ENCODE results near the gene MNX1.

The MNX1 gene

DNA sequence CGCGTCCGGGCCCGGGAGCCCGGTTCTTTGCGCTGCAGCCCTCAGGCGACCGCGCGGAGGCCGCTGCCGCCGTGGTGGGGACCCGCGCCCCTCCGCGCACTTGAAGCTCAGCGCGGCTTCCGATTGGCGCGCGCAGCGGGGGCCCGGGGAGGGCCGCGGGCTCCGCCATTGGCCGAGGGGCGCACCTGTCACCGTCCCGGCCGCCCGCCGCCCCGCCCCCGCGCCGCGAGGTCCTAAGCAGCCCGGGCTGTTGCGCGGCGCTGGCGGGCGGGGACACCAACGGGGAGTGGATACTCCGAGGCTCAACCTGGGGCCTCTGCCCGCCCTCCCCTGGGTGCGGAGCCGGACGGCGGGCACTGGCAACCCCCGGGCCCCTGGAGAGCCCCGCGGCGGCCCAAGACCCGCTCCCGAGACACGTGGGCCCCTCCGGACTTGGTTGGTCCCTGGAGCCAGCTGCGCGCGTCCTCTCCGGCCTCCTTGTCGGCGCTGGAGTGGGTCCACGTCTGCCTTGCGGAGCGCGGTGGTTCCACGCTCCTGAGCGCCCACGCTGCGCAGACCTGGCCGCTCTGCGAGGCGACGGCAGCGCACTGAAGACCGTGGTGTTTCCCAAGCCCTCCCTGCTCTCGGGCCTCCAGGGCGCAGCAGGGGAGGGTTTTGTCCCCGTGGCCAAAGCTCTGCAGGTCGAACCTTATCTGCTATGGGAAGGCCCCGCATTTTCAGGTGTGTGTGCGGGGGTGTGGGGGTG is at the start of gene MNX1:
Gene MNX1, minus strand, starts transcription at position 76 of the 745 bp plus-strand sequence. CDS start 313 bp downstream, outside the sequence.
- TF ChIP-seq, protein P1, sequence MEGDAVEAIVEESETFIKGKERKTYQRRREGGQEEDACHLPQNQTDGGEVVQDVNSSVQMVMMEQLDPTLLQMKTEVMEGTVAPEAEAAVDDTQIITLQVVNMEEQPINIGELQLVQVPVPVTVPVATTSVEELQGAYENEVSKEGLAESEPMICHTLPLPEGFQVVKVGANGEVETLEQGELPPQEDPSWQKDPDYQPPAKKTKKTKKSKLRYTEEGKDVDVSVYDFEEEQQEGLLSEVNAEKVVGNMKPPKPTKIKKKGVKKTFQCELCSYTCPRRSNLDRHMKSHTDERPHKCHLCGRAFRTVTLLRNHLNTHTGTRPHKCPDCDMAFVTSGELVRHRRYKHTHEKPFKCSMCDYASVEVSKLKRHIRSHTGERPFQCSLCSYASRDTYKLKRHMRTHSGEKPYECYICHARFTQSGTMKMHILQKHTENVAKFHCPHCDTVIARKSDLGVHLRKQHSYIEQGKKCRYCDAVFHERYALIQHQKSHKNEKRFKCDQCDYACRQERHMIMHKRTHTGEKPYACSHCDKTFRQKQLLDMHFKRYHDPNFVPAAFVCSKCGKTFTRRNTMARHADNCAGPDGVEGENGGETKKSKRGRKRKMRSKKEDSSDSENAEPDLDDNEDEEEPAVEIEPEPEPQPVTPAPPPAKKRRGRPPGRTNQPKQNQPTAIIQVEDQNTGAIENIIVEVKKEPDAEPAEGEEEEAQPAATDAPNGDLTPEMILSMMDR (IDR thresholded peaks at IDR 0.05; ENCODE audit: low read depth, low read length, missing control alignments), result no peak
- no peak for DNase-seq (ENCODE audit: low read depth)
- in situ Hi-C loops (cut with HindIII; ENCODE audit: low sequenced_read_pairs), result no loop called here
- peak within 1 kb of the TSS; percentile 21 for H3K4me3 ChIP-seq (ENCODE audit: low read depth, low read length)

DNA sequence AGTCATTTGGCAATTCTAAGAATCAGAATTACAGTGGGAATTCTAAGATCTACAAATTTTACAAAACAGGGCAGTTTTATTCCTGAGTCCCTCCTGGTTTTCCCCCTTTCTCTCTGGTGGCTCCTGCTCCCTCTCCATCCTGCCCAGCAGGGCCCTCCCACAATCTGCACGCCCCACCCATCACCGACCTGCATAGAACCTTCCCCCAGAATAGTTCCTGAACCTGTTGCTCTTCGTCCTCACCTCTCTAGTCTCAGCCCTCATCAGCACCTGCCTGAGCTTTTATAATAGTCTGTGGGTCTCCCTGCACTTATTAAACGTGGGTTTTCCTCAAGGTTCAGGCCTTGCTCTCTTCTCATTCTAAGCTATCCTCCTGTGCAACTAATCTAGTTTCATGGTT is 49.1 kb upstream of the MNX1 start:
- H3K4me3 ChIP-seq (ENCODE audit: low read depth, low read length), result no peak overlapping the region
- in situ Hi-C loops (cut with HindIII; ENCODE audit: low sequenced_read_pairs), result no loop called here
- TF ChIP-seq, protein P1 (IDR thresholded peaks at IDR 0.05; ENCODE audit: low read depth, low read length, missing control alignments), result no peak
- DNase-seq (ENCODE audit: low read depth), result no peak

DNA sequence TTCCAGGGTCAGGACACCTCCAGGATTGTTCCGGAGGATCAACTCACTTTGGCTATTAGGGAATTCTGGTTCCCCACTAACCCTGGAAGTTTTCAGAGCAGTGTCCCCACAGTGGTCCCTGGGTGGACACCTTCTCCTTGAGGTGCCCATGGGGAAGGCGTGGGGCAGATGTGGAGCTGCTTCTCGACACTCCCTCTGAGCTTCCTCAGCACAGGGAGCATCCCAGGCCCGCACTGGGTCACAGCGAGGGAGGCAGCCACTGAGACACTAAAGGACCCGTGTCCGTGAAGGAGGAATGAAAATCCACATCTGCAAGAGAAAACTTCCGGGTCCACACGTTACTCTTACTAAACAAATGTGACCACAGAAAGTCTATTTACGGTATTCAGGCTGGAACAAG is 48.2 kb upstream of the MNX1 start:
- DNase-seq (ENCODE audit: low read depth), result no peak
- H3K4me3 ChIP-seq (ENCODE audit: low read depth, low read length), result no peak overlapping the region
- TF ChIP-seq, protein P1 (IDR thresholded peaks at IDR 0.05; ENCODE audit: low read depth, low read length, missing control alignments), result no peak
- in situ Hi-C loops (cut with HindIII; ENCODE audit: low sequenced_read_pairs), result no loop called here

- TF ChIP-seq, protein P1 (IDR thresholded peaks at IDR 0.05; ENCODE audit: low read depth, low read length, missing control alignments), result no peak
- no peak overlapping the region for H3K4me3 ChIP-seq (ENCODE audit: low read depth, low read length)
- no peak for DNase-seq (ENCODE audit: low read depth)
- in situ Hi-C loops (cut with HindIII; ENCODE audit: low sequenced_read_pairs), result no loop called here
These were observed 47.6 kb upstream of the MNX1 start for GRCh38 chr7:157058068-157058467.

DNA sequence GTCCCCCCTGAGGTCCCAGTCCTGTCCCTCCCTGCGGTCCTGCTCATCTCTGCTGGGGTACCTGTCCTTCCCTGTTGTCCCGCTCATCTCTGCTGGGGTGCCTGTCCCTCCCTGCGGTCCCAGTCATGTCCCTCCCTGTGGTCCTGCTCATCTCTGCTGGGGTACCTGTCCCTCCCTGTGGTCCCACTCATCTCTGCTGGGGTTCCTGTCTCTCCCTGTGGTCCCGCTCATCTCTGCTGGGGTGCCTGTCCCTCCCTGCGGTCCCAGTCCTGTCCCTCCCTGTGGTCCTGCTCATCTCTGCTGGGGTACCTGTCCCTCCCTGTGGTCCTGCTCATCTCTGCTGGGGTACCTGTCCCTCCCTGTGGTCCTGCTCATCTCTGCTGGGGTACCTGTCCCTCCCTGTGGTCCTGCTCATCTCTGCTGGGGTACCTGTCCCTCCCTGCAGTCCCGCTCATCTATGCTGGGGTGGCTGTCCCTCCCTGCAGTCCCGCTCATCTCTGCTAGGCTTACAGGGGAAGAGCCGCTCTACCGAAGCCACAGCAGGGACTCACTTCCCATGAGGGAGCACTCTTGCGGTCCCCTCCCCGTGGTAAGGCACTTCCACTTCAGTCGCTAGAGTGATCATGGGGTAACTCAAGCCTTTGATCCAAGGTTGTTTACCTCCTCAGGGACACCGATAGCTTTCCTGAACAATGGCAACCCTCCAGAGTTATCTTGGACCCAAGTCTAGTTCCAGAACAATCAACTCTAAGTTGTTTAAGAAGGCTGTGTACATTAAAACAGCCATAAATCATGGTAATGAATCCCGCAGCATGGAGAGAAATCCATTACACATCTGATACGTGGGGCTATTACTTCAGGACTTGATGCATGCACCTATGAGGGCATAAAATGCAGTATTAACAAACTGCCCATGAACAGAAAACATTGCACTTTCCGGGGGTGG is 46.8 kb upstream of the MNX1 start:
- H3K4me3 ChIP-seq (ENCODE audit: low read depth, low read length), result no peak overlapping the region
- TF ChIP-seq, protein P1 (IDR thresholded peaks at IDR 0.05; ENCODE audit: low read depth, low read length, missing control alignments), result no peak
- no peak for DNase-seq (ENCODE audit: low read depth)
- in situ Hi-C loops (cut with HindIII; ENCODE audit: low sequenced_read_pairs), result no loop called here

DNA sequence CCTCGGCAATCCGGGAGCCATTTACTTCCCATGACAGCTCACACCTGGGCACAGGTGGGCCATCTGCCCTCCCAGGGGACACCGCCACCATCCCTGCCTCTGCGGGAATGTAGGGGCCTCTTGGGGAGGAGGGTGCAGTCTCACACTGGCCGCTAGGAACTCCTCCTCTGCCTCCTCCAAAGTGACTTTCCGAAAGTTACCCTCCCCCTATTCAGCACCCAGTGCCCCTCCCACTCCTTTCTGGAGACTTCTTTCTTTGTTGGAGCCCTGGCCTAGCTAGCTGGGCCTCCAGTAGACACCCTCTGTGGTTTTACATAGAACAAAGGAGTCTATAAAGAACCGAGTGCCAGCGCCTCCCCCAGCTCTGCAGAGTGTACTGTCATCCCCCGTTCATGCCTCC is 45.8 kb upstream of the MNX1 start:
- in situ Hi-C loops (cut with HindIII; ENCODE audit: low sequenced_read_pairs), result no loop called here
- no peak for DNase-seq (ENCODE audit: low read depth)
- no peak overlapping the region for H3K4me3 ChIP-seq (ENCODE audit: low read depth, low read length)
- TF ChIP-seq, protein P1 (IDR thresholded peaks at IDR 0.05; ENCODE audit: low read depth, low read length, missing control alignments), result no peak
